Activated CD8-positive, alpha-beta memory T cell treated with anti-CD3 and anti-CD28 coated beads for 1 hour (primary cell): Measurements from ENCODE around the gene ZIC3.
"Not testable (repeated sequence)": the region's sequence is repeated elsewhere in the genome, so short reads cannot be mapped to it uniquely, and the experiment has no call there.

Source experiments
- DNase-seq, 2 donors: peaks; one replicate each; pipeline ENCODE4 v3.0.0-alpha.2; 2020; ENCODE audit warnings: low read depth in 1 of 2; ENCODE audit errors: extremely low read depth in 1 of 2

Gene ZIC3

GRCh38 chrX:137565921-137566745, at the start of gene ZIC3:
Gene ZIC3 (plus strand): TSS chrX:137566127. CDS start chrX:137566692, 565 bp downstream.
- no peak for DNase-seq

- DNase-seq: no peak
Measured at GRCh38 chrX:137519459-137519858, 46.5 kb upstream of the ZIC3 start.

- no peak for DNase-seq
Measured at GRCh38 chrX:137545711-137546651, 19.9 kb upstream of the ZIC3 start.

- no peak for DNase-seq
Measured at GRCh38 chrX:137547291-137547690, 18.6 kb upstream of the ZIC3 start.

GRCh38 chrX:137548261-137548660, 17.7 kb upstream of the ZIC3 start:
- DNase-seq: no peak

- DNase-seq: no peak
Measured at GRCh38 chrX:137549073-137549472, 16.9 kb upstream of the ZIC3 start.

GRCh38 chrX:137549851-137550664, 15.9 kb upstream of the ZIC3 start:
- DNase-seq: no peak

- no peak for DNase-seq
Measured at GRCh38 chrX:137550665-137551261, 15.2 kb upstream of the ZIC3 start.

- not testable (repeated sequence) for DNase-seq
Measured at GRCh38 chrX:137552098-137552497, 13.8 kb upstream of the ZIC3 start.

GRCh38 chrX:137562096-137562495, 3.8 kb upstream of the ZIC3 start:
- DNase-seq: no peak

- DNase-seq: no peak
Measured at GRCh38 chrX:137563681-137564651, 2.0 kb upstream of the ZIC3 start.

GRCh38 chrX:137565318-137565904, 516 bp upstream of the ZIC3 start:
- DNase-seq: no peak

- DNase-seq: no peak
Measured at GRCh38 chrX:137566746-137567679, 1.1 kb downstream of the ZIC3 start.

- DNase-seq: no peak
Measured at GRCh38 chrX:137567682-137568232, 1.8 kb downstream of the ZIC3 start.

- DNase-seq: no peak
Measured at GRCh38 chrX:137568741-137569469, 3.0 kb downstream of the ZIC3 start.

- no peak for DNase-seq
Measured at GRCh38 chrX:137569470-137569891, 3.6 kb downstream of the ZIC3 start.
